Heart left ventricle (tissue), 16 donors: Measurements from ENCODE around the gene MAGEA2. TPM values are rescaled to one million over a fixed set of nuclear protein-coding genes. Genes with fewer than 3 reads are reported as not detected.
"Not testable (repeated sequence)": the region's sequence is repeated elsewhere in the genome, so short reads cannot be mapped to it uniquely, and the experiment has no call there.

ENCODE experiments used
- ATAC-seq, 4 donors: fragments of 200-7000 bp; cut with Tn5 transposase; one replicate each; pipeline ENCODE4 v1.9.1; 2020 to 2022; ENCODE audit warnings: moderate library complexity in 4 of 4, mild to moderate bottlenecking in 3 of 4, moderate number of reproducible peaks in 1 of 4
- DNase-seq, 5 donors: peaks; one replicate each; pipeline ENCODE4 v3.0.0-alpha.2; 2020
- H3K27ac ChIP-seq, 12 donors: fragments of 200-600 bp; sonication (generic) in 4 of 12; one replicate each; pipeline versions ENCODE4 v1.5.0 to v1.8.0; 2016 to 2022; ENCODE audit warnings: mild to moderate bottlenecking in 2 of 12
- H3K27me3 ChIP-seq, 9 donors: fragments of 200-600 bp; sonication (generic) in 2 of 9; one replicate each; pipeline versions ENCODE4 v1.5.1 to v1.8.0; 2016 to 2022; ENCODE audit warnings: mild to moderate bottlenecking in 3 of 9
- H3K36me3 ChIP-seq, 9 donors: fragments of 200-600 bp; sonication (generic) in 2 of 9; one replicate each; pipeline versions ENCODE4 v1.5.0 to v1.8.0; 2018 to 2022; ENCODE audit warnings: mild to moderate bottlenecking in 2 of 9
- H3K4me1 ChIP-seq, 12 donors: fragments of 200-600 bp; sonication (generic) in 4 of 12; one replicate each; pipeline versions ENCODE4 v1.5.0 to v1.8.0; 2016 to 2022; ENCODE audit warnings: mild to moderate bottlenecking in 3 of 12
- H3K4me3 ChIP-seq, 12 donors: fragments of 200-600 bp; sonication (generic) in 4 of 12; one replicate each; pipeline versions ENCODE4 v1.5.0 to v1.8.0; 2017 to 2022; ENCODE audit warnings: mild to moderate bottlenecking in 9 of 12, moderate library complexity in 4 of 12
- H3K9me3 ChIP-seq, 12 donors: fragments of 200-600 bp; sonication (generic) in 4 of 12; one replicate each; pipeline versions ENCODE4 v1.5.0 to v1.8.0; 2016 to 2022; ENCODE audit warnings: mild to moderate bottlenecking in 1 of 12
- POLR2A ChIP-seq, 2 donors: fragments of 450-650 bp; IDR thresholded peaks; one replicate each; pipeline ENCODE4 v1.6.1; 2017; ENCODE audit warnings: antibody characterized with exemption in 2 of 2, mild to moderate bottlenecking in 2 of 2, moderate library complexity in 2 of 2
- WGBS, 4 donors: extraction: QIAGEN DNeasy Blood & Tissue Kit in 2 of 4; methylation state at CpG; one replicate each; pipeline versions ENCODE4 v1.1.5 to v1.1.7; 2013 to 2018; 5-methylcytosine and 5-hydroxymethylcytosine counted together
- intact Hi-C, 10 donors: fragments of 100-400 bp; cut with DNase I; formaldehyde crosslinking; loops; one replicate each; pipeline versions ENCODE4 v1.11.1 to v1.14.2; 2022
- polyA plus RNA-seq, 2 donors: library from polyadenylated mRNA; stranded (reverse); fragments of 200-250 nt; gene quantifications; one replicate each; pipeline ENCODE4 v1.2.3, GENCODE V29; 2013
- total RNA-seq, 9 donors: library from RNA; depleted of rRNA in 2 of 9; stranded (reverse); fragments of >200 nt in 2 of 9; fragmentation: NEBNext Ultra II Directional in 3 of 9; extraction: Animal tissue kit (Norgen Biotek cat#: 25700) in 3 of 9; gene quantifications; one replicate each; pipeline versions ENCODE4 v1.1.0 to v1.2.4, GENCODE V29; 2016 to 2023
- TF ChIP-seq, protein P1 (sequence below), 12 donors: fragments of 200-600 bp; sonication (generic) in 4 of 12; IDR thresholded peaks; one replicate each; pipeline versions ENCODE4 v1.5.0 to v1.8.0; 2018 to 2022; ENCODE audit warnings: antibody characterized with exemption in 12 of 12, mild to moderate bottlenecking in 5 of 12
- donor health status: ischemic (EF 13 %, LVEDD 7.1; RV severe dilation, severe dysfunction).
- donor health status: healthy with polysubstance abuse.
- donor health status: DM: no; HTN: yes; CAD: no.
- donor health status: DM: no; HTN: no; CAD: no.
- donor health status: ischemic (EF 25% LVEDD 6.9; RV normal size, moderate dysfunction).
- donor health status: ischemic (EF 25% LVEDD 5.7; RV mildly dilated, moderate dysfunction).
- donor health status: healthy.
- donor health status: DM: yes; HTN: yes; CAD: no.
- donor health status: ischemic (EF 35%, LVEDD 5.7; RV mildly dilated, moderate dysfunction).
- donor health status: nonischemic (EF 11% LVEDD 7.7; RV severe dilation, severe dysfunction).
- donor health status: DM: yes; HTN: yes; CAD: no.
- donor health status: PGD.
- donor health status: ischemic (EF 29% LVEDD 5.4; RV normal size, mild dysfunction).
- donor health status: nonischemic (EF 23%, LVEDD 6.1; RV moderate dilation, normal function).

MAGEA2 gene
- total and polyA plus RNA-seq, 11 donors: not detected

DNA sequence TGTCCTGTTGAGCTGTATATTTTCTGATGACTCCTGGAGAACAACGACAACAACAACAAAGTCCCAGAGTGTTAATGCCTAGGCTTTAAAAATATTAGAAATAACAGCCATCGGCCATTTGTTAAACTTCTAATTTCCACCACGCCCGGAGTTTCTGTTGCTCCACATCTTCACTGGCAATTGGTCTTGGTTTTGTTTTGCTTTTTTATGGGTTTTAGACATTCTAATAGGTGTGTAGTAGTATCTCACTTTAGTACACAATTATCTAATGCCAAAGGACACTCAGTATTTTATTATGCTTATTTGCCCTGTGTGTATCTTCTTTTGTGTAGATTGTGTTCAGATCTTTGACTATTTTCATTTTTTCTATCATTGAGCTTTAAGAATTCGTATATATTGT lies 15.1 kb downstream of the MAGEA2 start:
- ATAC-seq: no peak
- no peak overlapping the region for H3K27ac ChIP-seq
- intact Hi-C loops: no loop called here
- no peaks in the 10 kb centered on the region for H3K9me3 ChIP-seq
- no peaks in the 10 kb centered on the region for H3K4me1 ChIP-seq
- no peaks in the 10 kb centered on the region for H3K36me3 ChIP-seq
- DNase-seq: no peak
- TF ChIP-seq POLR2A (IDR thresholded peaks at IDR 0.05): no peak
- TF ChIP-seq, protein P1, sequence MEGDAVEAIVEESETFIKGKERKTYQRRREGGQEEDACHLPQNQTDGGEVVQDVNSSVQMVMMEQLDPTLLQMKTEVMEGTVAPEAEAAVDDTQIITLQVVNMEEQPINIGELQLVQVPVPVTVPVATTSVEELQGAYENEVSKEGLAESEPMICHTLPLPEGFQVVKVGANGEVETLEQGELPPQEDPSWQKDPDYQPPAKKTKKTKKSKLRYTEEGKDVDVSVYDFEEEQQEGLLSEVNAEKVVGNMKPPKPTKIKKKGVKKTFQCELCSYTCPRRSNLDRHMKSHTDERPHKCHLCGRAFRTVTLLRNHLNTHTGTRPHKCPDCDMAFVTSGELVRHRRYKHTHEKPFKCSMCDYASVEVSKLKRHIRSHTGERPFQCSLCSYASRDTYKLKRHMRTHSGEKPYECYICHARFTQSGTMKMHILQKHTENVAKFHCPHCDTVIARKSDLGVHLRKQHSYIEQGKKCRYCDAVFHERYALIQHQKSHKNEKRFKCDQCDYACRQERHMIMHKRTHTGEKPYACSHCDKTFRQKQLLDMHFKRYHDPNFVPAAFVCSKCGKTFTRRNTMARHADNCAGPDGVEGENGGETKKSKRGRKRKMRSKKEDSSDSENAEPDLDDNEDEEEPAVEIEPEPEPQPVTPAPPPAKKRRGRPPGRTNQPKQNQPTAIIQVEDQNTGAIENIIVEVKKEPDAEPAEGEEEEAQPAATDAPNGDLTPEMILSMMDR (IDR thresholded peaks at IDR 0.05): no peak
- no peak overlapping the region for H3K4me3 ChIP-seq
- H3K27me3 ChIP-seq: peaks cover 0 to 4% (median 0%) of the 10 kb centered on the region in 9 donors
- 74 to 91% (median 81%) methylated on average over 5 of the region's 5 CpGs for WGBS, 4 donors

DNA sequence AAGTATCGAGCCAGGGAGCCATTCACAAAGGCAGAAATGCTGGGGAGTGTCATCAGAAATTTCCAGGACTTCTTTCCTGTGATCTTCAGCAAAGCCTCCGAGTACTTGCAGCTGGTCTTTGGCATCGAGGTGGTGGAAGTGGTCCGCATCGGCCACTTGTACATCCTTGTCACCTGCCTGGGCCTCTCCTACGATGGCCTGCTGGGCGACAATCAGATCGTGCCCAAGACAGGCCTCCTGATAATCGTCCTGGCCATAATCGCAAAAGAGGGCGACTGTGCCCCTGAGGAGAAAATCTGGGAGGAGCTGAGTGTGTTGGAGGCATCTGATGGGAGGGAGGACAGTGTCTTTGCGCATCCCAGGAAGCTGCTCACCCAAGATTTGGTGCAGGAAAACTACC lies 17.1 kb downstream of the MAGEA2 start:
- DNase-seq, H3K9me3 ChIP-seq, H3K36me3 ChIP-seq, intact Hi-C loops, H3K4me1 ChIP-seq, H3K4me3 ChIP-seq, H3K27ac ChIP-seq, H3K27me3 ChIP-seq, ATAC-seq: not testable (repeated sequence)
- 80 to 88% (median 84%) methylated on average over 12 of the region's 12 CpGs for WGBS, 4 donors

DNA sequence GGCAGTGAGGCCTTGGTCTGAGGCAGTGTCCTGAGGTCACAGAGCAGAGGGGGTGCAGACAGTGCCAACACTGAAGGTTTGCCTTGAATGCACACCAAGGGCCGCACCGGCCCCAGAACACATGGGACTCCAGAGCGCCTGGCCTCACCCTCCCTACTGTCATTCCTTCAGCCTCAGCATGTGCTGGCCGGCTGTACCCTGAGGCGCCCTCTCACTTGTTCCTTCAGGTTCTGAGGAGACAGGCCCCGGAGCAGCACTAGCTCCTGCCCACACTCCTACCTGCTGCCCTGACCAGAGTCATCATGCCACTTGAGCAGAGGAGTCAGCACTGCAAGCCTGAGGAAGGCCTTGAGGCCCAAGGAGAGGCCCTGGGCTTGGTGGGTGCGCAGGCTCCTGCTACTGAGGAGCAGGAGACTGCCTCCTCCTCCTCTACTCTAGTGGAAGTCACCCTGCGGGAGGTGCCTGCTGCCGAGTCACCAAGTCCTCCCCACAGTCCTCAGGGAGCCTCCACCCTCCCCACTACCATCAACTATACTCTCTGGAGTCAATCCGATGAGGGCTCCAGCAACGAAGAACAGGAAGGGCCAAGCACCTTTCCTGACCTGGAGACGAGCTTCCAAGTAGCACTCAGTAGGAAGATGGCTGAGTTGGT lies 17.7 kb downstream of the MAGEA2 start:
- H3K9me3 ChIP-seq: no peaks in the 10 kb centered on the region
- DNase-seq (no peak), ATAC-seq (no peak)
- H3K4me3 ChIP-seq: no peak overlapping the region
- TF ChIP-seq, protein P1 (IDR thresholded peaks at IDR 0.05): no peak
- TF ChIP-seq POLR2A (IDR thresholded peaks at IDR 0.05): no peak
- no peaks in the 10 kb centered on the region for H3K4me1 ChIP-seq
- H3K27me3 ChIP-seq: no peaks in the 10 kb centered on the region
- 83 to 91% (median 87%) methylated on average over 7 to 12 of the region's 12 CpGs for WGBS, 4 donors
- no peaks in the 10 kb centered on the region for H3K36me3 ChIP-seq
- intact Hi-C loops: no loop called here
- no peak overlapping the region for H3K27ac ChIP-seq

DNA sequence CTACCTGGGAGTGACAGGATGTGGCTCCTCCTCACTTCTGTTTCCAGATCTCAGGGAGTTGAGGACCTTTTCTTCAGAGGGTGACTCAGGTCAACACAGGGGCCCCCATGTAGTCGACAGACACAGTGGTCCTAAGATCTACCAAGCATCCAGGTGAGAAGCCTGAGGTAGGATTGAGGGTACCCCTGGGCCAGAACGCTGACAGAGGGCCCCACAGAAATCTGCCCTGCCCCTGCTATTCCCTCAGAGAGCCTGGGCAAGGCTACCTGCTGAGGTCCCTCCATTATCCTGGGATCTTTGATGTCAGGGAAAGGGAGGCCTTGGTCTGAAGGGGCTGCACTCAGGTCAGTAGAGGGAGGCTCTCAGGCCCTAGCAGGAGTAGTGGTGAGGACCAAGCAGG lies 18.5 kb downstream of the MAGEA2 start:
- intact Hi-C loops: no loop called here
- TF ChIP-seq, protein P1 (IDR thresholded peaks at IDR 0.05): no peak
- TF ChIP-seq POLR2A (IDR thresholded peaks at IDR 0.05): no peak
- Histone ChIP-seq H3K4me1 (no peaks in the 10 kb centered on the region), H3K27ac (no peak overlapping the region), H3K9me3 (no peaks in the 10 kb centered on the region), H3K4me3 (no peak overlapping the region), H3K36me3 (no peaks in the 10 kb centered on the region), H3K27me3 (no peaks in the 10 kb centered on the region)
- DNase-seq: no peak
- 55 to 68% (median 63%) methylated on average over 2 of the region's 2 CpGs for WGBS, 4 donors
- no peak for ATAC-seq

DNA sequence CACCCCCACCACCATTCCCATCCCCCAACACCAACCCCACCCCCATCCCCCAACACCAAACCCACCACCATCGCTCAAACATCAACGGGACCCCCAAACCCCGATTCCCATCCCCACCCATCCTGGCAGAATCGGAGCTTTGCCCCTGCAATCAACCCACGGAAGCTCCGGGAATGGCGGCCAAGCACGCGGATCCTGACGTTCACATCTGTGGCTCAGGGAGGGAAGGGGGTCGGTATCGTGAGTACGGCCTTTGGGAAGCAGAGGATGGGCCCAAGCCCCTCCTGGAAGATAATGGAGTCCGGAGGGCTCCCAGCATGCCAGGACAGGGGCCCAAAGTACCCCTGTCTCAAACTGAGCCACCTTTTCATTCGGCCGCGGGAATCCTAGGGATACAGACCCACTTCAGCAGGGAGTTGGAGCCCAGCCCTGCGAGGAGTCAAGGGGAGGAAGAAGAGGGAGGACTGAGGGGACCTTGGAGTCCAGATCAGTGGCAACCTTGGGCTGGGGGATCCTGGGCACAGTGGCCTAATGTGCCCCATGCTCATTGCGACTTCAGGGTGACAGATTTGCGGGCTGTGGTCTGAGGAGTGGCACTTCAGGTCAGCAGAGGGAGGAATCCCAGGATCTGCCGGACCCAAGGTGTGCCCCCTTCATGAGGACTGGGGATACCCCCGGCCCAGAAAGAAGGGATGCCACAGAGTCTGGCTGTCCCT lies 19.3 kb downstream of the MAGEA2 start:
- H3K27me3 ChIP-seq, ATAC-seq, H3K36me3 ChIP-seq, DNase-seq, H3K27ac ChIP-seq, intact Hi-C loops, H3K9me3 ChIP-seq, H3K4me3 ChIP-seq, H3K4me1 ChIP-seq: not testable (repeated sequence)
- WGBS, 4 donors: 87 to 94% (median 93%) methylated on average over 13 to 22 of the region's 22 CpGs
